Peyer's patch (tissue), 4 donors: ENCODE measurements around the gene KRCC1.

ENCODE experiments used
- POLR2A ChIP-seq, 2 donors: fragments of 450-650 bp; IDR thresholded peaks; one replicate each; pipeline ENCODE4 v1.5.1; 2017; ENCODE audit warnings: antibody characterized with exemption in 2 of 2, mild to moderate bottlenecking in 2 of 2, moderate library complexity in 2 of 2
- TF ChIP-seq, protein P1 (sequence below), 6 experiments: fragments of 450-650 bp in 4 of 6; fragments of 200-600 bp in 2 of 6; sonication (generic) in 1 of 6; IDR thresholded peaks; one replicate each; pipeline ENCODE4 v1.5.1; 2017 to 2019; ENCODE audit warnings: antibody characterized with exemption in 6 of 6, mild to moderate bottlenecking in 3 of 6, moderate library complexity in 1 of 6

DNA sequence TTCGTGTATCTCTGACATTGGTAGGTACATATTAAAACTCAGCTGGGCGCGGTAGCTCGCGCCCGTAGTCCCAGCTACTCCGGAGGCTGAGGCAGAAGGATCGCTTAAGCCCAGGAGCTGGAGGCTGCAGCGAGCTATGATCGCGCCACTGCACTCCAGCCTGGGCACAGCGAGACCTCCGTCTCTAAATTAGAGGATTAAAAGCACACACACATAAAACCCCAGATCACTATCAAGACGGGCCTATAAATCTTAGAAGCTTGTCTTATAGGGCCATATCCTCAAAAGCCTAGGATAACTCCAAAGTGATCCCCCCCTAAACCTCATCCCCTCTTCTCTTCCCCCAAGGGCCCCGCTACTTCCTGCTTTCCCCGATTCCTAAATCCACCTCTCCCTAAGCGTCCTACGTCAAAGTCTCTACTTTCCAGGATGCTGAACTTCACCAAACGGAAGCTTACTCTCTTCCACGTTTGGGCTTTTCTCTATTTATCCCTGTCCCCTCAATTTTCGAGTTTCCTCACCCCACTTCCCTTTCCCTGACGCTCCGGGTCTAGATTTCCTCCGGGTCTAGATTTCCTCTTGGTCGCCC lies 707 bp downstream of the KRCC1 start:
- TF ChIP-seq, protein P1, sequence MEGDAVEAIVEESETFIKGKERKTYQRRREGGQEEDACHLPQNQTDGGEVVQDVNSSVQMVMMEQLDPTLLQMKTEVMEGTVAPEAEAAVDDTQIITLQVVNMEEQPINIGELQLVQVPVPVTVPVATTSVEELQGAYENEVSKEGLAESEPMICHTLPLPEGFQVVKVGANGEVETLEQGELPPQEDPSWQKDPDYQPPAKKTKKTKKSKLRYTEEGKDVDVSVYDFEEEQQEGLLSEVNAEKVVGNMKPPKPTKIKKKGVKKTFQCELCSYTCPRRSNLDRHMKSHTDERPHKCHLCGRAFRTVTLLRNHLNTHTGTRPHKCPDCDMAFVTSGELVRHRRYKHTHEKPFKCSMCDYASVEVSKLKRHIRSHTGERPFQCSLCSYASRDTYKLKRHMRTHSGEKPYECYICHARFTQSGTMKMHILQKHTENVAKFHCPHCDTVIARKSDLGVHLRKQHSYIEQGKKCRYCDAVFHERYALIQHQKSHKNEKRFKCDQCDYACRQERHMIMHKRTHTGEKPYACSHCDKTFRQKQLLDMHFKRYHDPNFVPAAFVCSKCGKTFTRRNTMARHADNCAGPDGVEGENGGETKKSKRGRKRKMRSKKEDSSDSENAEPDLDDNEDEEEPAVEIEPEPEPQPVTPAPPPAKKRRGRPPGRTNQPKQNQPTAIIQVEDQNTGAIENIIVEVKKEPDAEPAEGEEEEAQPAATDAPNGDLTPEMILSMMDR (IDR thresholded peaks at IDR 0.05) = no peak
- TF ChIP-seq POLR2A (IDR thresholded peaks at IDR 0.05) = no peak
